OCI-LY7 (cell line): Measurements from ENCODE around the gene GSG1L. TPM values are rescaled to one million over a fixed set of nuclear protein-coding genes. Genes with fewer than 3 reads are reported as not detected.

Experiments
- BruUV-seq: library from RNA; stranded (reverse); fragments of 400-500 nt; replicated peaks from 2 replicates; lab custom pipeline; 2021; lab: Mats Ljungman, UMichigan
- CTCF ChIA-PET: fragments of 300-600 bp; sonication (Branson Sonifier 250); formaldehyde crosslinking; loops from one replicate; lab custom pipeline; 2022; ENCODE audit warnings: antibody characterized with exemption; ENCODE audit not compliant: unreplicated experiment; lab: Charles Lee
- POLR2A ChIA-PET: fragments of 300-600 bp; sonication (Branson Sonifier 250); formaldehyde crosslinking; loops from one replicate; lab custom pipeline; 2022; ENCODE audit warnings: antibody characterized with exemption; lab: Charles Lee
- DNase-seq: peaks from one replicate; pipeline ENCODE4 v3.0.0-alpha.2; 2015; ENCODE audit warnings: low spot score
- H2AFZ ChIP-seq: fragments of 200-600 bp; sonication (generic), shearing (Covaris generic); 2 replicates; pipeline ENCODE4 v1.6.1; 2014; ENCODE audit warnings: mild to moderate bottlenecking, antibody characterized with exemption, low read length, moderate library complexity
- H3K27ac ChIP-seq: fragments of 200-600 bp; sonication (generic); 2 replicates; pipeline ENCODE4 v1.5.1; 2014; ENCODE audit warnings: mixed run types, low read depth, mild to moderate bottlenecking, moderate library complexity, low read length, inconsistent platforms; ENCODE audit not compliant: poor library complexity, severe bottlenecking
- H3K36me3 ChIP-seq: fragments of 200-600 bp; sonication (generic); 2 replicates; pipeline ENCODE4 v1.6.1; 2014; ENCODE audit warnings: mild to moderate bottlenecking, antibody characterized with exemption, low read length, moderate library complexity, mixed read lengths; ENCODE audit not compliant: insufficient read depth
- H3K4me1 ChIP-seq: fragments of 200-600 bp; sonication (generic); 2 replicates; pipeline ENCODE4 v1.5.1; 2014; ENCODE audit warnings: mild to moderate bottlenecking, low read length; ENCODE audit not compliant: insufficient read depth, poor library complexity, severe bottlenecking
- H3K4me2 ChIP-seq: fragments of 200-600 bp; sonication (generic); 2 replicates; pipeline ENCODE4 v1.6.1; 2014; ENCODE audit warnings: mild to moderate bottlenecking, low read length
- H3K4me3 ChIP-seq: fragments of 200-600 bp; sonication (generic); 2 replicates; pipeline ENCODE4 v1.5.1; 2014; ENCODE audit warnings: mild to moderate bottlenecking, low read depth, low read length; ENCODE audit not compliant: poor library complexity, severe bottlenecking
- H3K79me2 ChIP-seq: fragments of 200-600 bp; sonication (generic); 2 replicates; pipeline ENCODE4 v1.6.1; 2016; ENCODE audit warnings: low read depth, mild to moderate bottlenecking, low read length, moderate library complexity, mixed read lengths; ENCODE audit not compliant: insufficient read depth
- H3K9me2 ChIP-seq: fragments of 200-600 bp; sonication (generic); 2 replicates; pipeline ENCODE4 v1.6.1; 2016; ENCODE audit warnings: mild to moderate bottlenecking, low read length, mixed read lengths; ENCODE audit not compliant: insufficient read depth
- H3K9me3 ChIP-seq: fragments of 200-600 bp; sonication (generic); 2 replicates; pipeline ENCODE4 v1.6.1; 2014; ENCODE audit warnings: mild to moderate bottlenecking, mixed run types, low read length, mixed read lengths
- H4K20me1 ChIP-seq: fragments of 200-600 bp; sonication (generic); 2 replicates; pipeline ENCODE4 v1.6.1; 2014; ENCODE audit warnings: mild to moderate bottlenecking, antibody characterized with exemption, low read length, moderate library complexity, mixed read lengths; ENCODE audit not compliant: insufficient read depth
- EZH2phosphoT487 ChIP-seq: fragments of 200-600 bp; sonication (generic); IDR thresholded peaks from 2 replicates; pipeline ENCODE4 v1.6.1; 2018; ENCODE audit warnings: low read depth, borderline replicate concordance, mild to moderate bottlenecking, mixed run types, antibody characterized with exemption, low read length, moderate library complexity, mixed read lengths
- intact Hi-C: fragments of 100-400 bp; cut with micrococcal nuclease; formaldehyde crosslinking; loops from one replicate; pipeline ENCODE4 v1.10.0; 2022; ENCODE audit not compliant: unreplicated experiment
- total RNA-seq, 2 experiments: library from RNA; depleted of rRNA in 1 of 2; stranded (reverse); fragments of >200 nt in 1 of 2; shearing (Covaris generic) in 1 of 2; gene quantifications; 2 replicates each; pipeline ENCODE4 v1.2.3, GENCODE V29; 2014 to 2022
- TF ChIP-seq, protein P1 (sequence below): fragments of 200-600 bp; sonication (generic); conservative IDR thresholded peaks from 2 replicates; pipeline ENCODE4 v1.5.1; 2014; ENCODE audit warnings: mild to moderate bottlenecking, antibody characterized with exemption, low read length, moderate library complexity, mixed read lengths

GSG1L gene
- total RNA-seq, 2 experiments from 2014 or later = not detected

DNA sequence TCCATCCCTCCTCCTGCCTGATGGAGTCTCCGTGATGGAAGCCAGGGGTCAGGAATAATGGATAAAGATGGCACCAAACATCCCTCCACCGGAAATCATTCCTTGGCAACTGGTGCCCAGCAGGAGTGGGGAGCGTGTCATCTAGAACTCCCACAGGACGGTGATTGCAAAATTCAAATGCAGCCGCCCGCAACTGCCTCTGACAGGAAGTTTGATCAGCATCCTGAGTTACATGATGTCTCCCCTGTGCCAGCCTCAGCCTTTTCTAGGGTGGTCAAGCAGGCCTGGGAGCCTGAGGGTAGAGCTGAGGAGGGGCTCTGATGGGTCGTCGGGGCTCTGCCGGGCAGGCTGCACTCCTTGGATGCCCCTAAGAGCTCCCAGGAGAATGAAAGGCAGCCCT, 52.8 kb downstream of the GSG1L start:
- ChIA-PET POLR2A (no interaction called here), CTCF (no interaction called here)
- no peaks in the 10 kb centered on the region for H4K20me1 ChIP-seq
- H3K27ac ChIP-seq = no peak overlapping the region
- no peaks in the 10 kb centered on the region for H3K9me3 ChIP-seq
- TF ChIP-seq, protein P1, sequence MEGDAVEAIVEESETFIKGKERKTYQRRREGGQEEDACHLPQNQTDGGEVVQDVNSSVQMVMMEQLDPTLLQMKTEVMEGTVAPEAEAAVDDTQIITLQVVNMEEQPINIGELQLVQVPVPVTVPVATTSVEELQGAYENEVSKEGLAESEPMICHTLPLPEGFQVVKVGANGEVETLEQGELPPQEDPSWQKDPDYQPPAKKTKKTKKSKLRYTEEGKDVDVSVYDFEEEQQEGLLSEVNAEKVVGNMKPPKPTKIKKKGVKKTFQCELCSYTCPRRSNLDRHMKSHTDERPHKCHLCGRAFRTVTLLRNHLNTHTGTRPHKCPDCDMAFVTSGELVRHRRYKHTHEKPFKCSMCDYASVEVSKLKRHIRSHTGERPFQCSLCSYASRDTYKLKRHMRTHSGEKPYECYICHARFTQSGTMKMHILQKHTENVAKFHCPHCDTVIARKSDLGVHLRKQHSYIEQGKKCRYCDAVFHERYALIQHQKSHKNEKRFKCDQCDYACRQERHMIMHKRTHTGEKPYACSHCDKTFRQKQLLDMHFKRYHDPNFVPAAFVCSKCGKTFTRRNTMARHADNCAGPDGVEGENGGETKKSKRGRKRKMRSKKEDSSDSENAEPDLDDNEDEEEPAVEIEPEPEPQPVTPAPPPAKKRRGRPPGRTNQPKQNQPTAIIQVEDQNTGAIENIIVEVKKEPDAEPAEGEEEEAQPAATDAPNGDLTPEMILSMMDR = no peak
- TF ChIP-seq EZH2phosphoT487 = no peak
- no peak overlapping the region for H3K4me3 ChIP-seq
- no peak overlapping the region for H2AFZ ChIP-seq
- H3K36me3 ChIP-seq = no peaks in the 10 kb centered on the region
- no peaks in the 10 kb centered on the region for H3K9me2 ChIP-seq
- H3K4me1 ChIP-seq = no peaks in the 10 kb centered on the region
- intact Hi-C loops = no loop called here
- no peak overlapping the region for H3K4me2 ChIP-seq
- no peak for DNase-seq
- no peaks in the 10 kb centered on the region for H3K79me2 ChIP-seq
- BruUV-seq = no TSS peak

DNA sequence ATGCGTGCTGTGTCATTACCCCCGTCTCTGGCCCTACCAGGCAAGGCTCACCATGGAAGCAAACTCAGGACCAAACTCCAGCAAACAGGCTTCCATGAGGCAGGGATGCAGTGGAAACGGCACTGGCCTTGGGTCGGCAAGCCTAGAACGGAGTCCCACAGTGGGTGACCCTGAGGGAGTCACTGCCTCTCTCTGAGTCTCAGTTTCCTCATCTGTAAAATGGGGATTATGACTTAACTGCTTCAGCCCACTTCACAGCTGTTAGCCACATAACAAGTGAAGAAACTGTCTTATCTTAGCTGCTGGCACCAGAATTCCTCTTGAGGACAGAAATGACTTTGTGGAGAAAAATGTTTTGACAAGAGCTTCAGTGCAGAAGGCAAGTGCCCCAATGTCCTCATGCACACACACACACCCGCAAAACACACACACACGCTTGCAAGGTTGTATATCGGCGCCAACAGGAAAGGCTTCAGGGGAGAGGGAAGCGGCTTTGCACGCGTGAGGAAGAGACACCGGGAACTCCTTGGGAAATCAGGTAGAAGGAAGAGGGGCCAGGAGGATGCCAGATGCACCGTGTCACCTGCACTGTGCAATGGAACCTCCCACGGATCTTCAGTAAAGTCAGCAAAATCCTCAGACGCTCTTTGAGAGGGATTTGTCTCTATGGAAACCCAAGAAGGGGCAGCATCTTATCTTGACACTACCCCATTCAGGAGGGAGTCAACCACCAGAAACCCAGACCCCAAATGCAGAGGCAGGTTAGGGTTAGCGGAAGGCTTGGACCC, 53.7 kb downstream of the GSG1L start:
- POLR2A ChIA-PET = no interaction called here
- intact Hi-C loops = no loop called here

More for the DNA sequence above, 53.7 kb downstream of the GSG1L start:
- no peaks in the 10 kb centered on the region for H3K4me1 ChIP-seq
- no peak for DNase-seq
- BruUV-seq = no TSS peak
- H3K27ac ChIP-seq = no peak overlapping the region
- CTCF ChIA-PET = no interaction called here
- no peak for TF ChIP-seq EZH2phosphoT487
- TF ChIP-seq, protein P1 = no peak
- no peaks in the 10 kb centered on the region for H3K36me3 ChIP-seq
- no peak overlapping the region for H3K4me3 ChIP-seq
- no peaks in the 10 kb centered on the region for H3K79me2 ChIP-seq
- H3K4me2 ChIP-seq = no peak overlapping the region
- H4K20me1 ChIP-seq = no peaks in the 10 kb centered on the region
- H3K9me3 ChIP-seq = no peaks in the 10 kb centered on the region
- H2AFZ ChIP-seq = no peak overlapping the region
- no peaks in the 10 kb centered on the region for H3K9me2 ChIP-seq
